T follicular helper cell (primary cell): ENCODE measurements around the gene ELOB.
"Not testable (repeated sequence)": the region's sequence is repeated elsewhere in the genome, so short reads cannot be mapped to it uniquely, and the experiment has no call there.

ENCODE experiments used
- DNase-seq: peaks from one replicate; pipeline ENCODE4 v3.0.0-alpha.2; 2020; ENCODE audit warnings: low read depth

ELOB gene

GRCh38 chr16:2748757-2749455 is 28.2 kb downstream of the ELOB start:
- no peak for DNase-seq

GRCh38 chr16:2745961-2746360 is 31.1 kb downstream of the ELOB start:
- no peak for DNase-seq

GRCh38 chr16:2745116-2745890 is 31.8 kb downstream of the ELOB start:
- DNase-seq = no peak

- DNase-seq = no peak
These were observed 32.4 kb downstream of the ELOB start for GRCh38 chr16:2744711-2745110.

- no peak for DNase-seq
These were observed 33.9 kb downstream of the ELOB start for GRCh38 chr16:2743007-2743810.

- no peak for DNase-seq
These were observed 34.6 kb downstream of the ELOB start for GRCh38 chr16:2742323-2743006.

GRCh38 chr16:2741168-2741567 is 35.9 kb downstream of the ELOB start:
- DNase-seq = no peak

GRCh38 chr16:2740476-2740875 is 36.6 kb downstream of the ELOB start:
- no peak for DNase-seq

- DNase-seq = no peak
These were observed 37.3 kb downstream of the ELOB start for GRCh38 chr16:2739625-2740430.

- DNase-seq = no peak
These were observed 38.5 kb downstream of the ELOB start for GRCh38 chr16:2738615-2739014.

GRCh38 chr16:2737895-2738418 is 39.1 kb downstream of the ELOB start:
- DNase-seq = no peak

GRCh38 chr16:2737238-2737605 is 39.9 kb downstream of the ELOB start:
- DNase-seq = no peak

GRCh38 chr16:2736476-2737237 is 40.4 kb downstream of the ELOB start:
- no peak for DNase-seq

- no peak for DNase-seq
These were observed 42.1 kb downstream of the ELOB start for GRCh38 chr16:2734844-2735515.

GRCh38 chr16:2728034-2728433 is 49.0 kb downstream of the ELOB start:
- DNase-seq = no peak

GRCh38 chr16:2726923-2727322 is 50.2 kb downstream of the ELOB start:
- no peak for DNase-seq

GRCh38 chr16:2724816-2725348 is 52.2 kb downstream of the ELOB start:
- no peak for DNase-seq

- DNase-seq = no peak
These were observed 52.9 kb downstream of the ELOB start for GRCh38 chr16:2724088-2724676.

- not testable (repeated sequence) for DNase-seq
These were observed 55.4 kb downstream of the ELOB start for GRCh38 chr16:2721634-2722173.
